Keratinocyte (primary cell): ENCODE data around the gene MCUB. TPM values are rescaled to one million over a fixed set of nuclear protein-coding genes. Genes with fewer than 3 reads are reported as not detected.
"Not testable (repeated sequence)": the region's sequence is repeated elsewhere in the genome, so short reads cannot be mapped to it uniquely, and the experiment has no call there.

Source experiments
- DNase-seq: peaks from one replicate; pipeline ENCODE4 v3.0.0-alpha.2; 2011; ENCODE audit warnings: low read depth, missing footprints, low spot score
- FAIRE-seq: peaks from 2 replicates; lab custom pipeline; 2011; peaks lifted over from hg19 to GRCh38; lab: Jason Lieb, UNC
- H2AFZ ChIP-seq: 2 replicates; pipeline ENCODE4 v1.6.0; 2012; ENCODE audit warnings: low read length, control low read depth, inconsistent platforms; ENCODE audit not compliant: control insufficient read depth
- H3K27ac ChIP-seq: 2 replicates; pipeline ENCODE4 v1.5.1; 2011; ENCODE audit warnings: low read length; ENCODE audit not compliant: control insufficient read depth, insufficient read depth
- H3K27me3 ChIP-seq: 3 replicates; pipeline ENCODE4 v1.6.0; 2011; ENCODE audit warnings: low read length; ENCODE audit not compliant: control insufficient read depth, insufficient read depth; ENCODE audit errors: extremely low read depth
- H3K36me3 ChIP-seq, 2 experiments: 2 replicates in 1 of 2; 3 replicates in 1 of 2; pipeline ENCODE4 v1.5.1; 2011; ENCODE audit warnings: low read length in 2 of 2, mild to moderate bottlenecking in 1 of 2; ENCODE audit not compliant: control insufficient read depth in 2 of 2, insufficient read depth in 2 of 2; ENCODE audit errors: extremely low read depth in 1 of 2
- H3K4me1 ChIP-seq: 3 replicates; pipeline ENCODE4 v1.5.1; 2011; ENCODE audit warnings: low read length; ENCODE audit not compliant: control insufficient read depth, insufficient read depth; ENCODE audit errors: extremely low read depth
- H3K4me2 ChIP-seq: 3 replicates; pipeline ENCODE4 v1.6.0; 2011; ENCODE audit warnings: low read depth, low read length; ENCODE audit not compliant: control insufficient read depth, insufficient read depth; ENCODE audit errors: extremely low read depth
- H3K4me3 ChIP-seq, 3 experiments: fragments of 200-600 bp in 1 of 3; sonication (generic) in 1 of 3; 2 replicates in 2 of 3; 3 replicates in 1 of 3; pipeline ENCODE4 v1.5.1; 2011 to 2016; ENCODE audit warnings: low read length in 3 of 3, mild to moderate bottlenecking in 3 of 3, control low read depth in 2 of 3, inconsistent platforms in 1 of 3, low read depth in 1 of 3, mixed read lengths in 1 of 3, mixed run types in 1 of 3, moderate library complexity in 1 of 3; ENCODE audit not compliant: control insufficient read depth in 2 of 3, insufficient read depth in 2 of 3; ENCODE audit errors: extremely low read depth in 1 of 3
- H3K79me2 ChIP-seq: 2 replicates; pipeline ENCODE4 v1.6.0; 2012; ENCODE audit warnings: low read length; ENCODE audit not compliant: control insufficient read depth, insufficient read depth
- H3K9ac ChIP-seq: 3 replicates; pipeline ENCODE4 v1.6.0; 2011; ENCODE audit warnings: low read length; ENCODE audit not compliant: control insufficient read depth, insufficient read depth; ENCODE audit errors: extremely low read depth
- H3K9me1 ChIP-seq: 3 replicates; pipeline ENCODE4 v1.6.0; 2011; ENCODE audit warnings: low read length; ENCODE audit not compliant: control insufficient read depth, insufficient read depth; ENCODE audit errors: extremely low read depth
- H3K9me3 ChIP-seq: 2 replicates; pipeline ENCODE4 v1.5.1; 2012; ENCODE audit warnings: low read depth, low read length; ENCODE audit not compliant: control insufficient read depth
- H4K20me1 ChIP-seq: 3 replicates; pipeline ENCODE4 v1.6.0; 2011; ENCODE audit warnings: low read length; ENCODE audit not compliant: control insufficient read depth, insufficient read depth; ENCODE audit errors: extremely low read depth
- CTCF ChIP-seq, 3 experiments: IDR thresholded peaks in 1 of 3; conservative IDR thresholded peaks in 1 of 3; optimal IDR thresholded peaks in 1 of 3; 2 replicates in 2 of 3; 3 replicates in 1 of 3; pipeline versions ENCODE3 to v1.5.1; 2011; ENCODE audit warnings: low read length in 3 of 3, mild to moderate bottlenecking in 3 of 3, moderate library complexity in 2 of 3, control low read depth in 1 of 3, inconsistent platforms in 1 of 3; ENCODE audit not compliant: insufficient read depth in 2 of 3; ENCODE audit errors: extremely low read depth in 1 of 3
- EZH2 ChIP-seq: IDR thresholded peaks from one replicate; pipeline ENCODE4 v1.6.1; 2012; ENCODE audit warnings: inconsistent platforms, mild to moderate bottlenecking, low read length, moderate library complexity
- dilution Hi-C: fragments of 300-500 bp; cut with MboI; formaldehyde crosslinking; loops from one replicate; pipeline ENCODE4 v1.7.0; 2020; ENCODE audit warnings: low sequenced_read_pairs; ENCODE audit not compliant: extremely low pct_ligation_motif_present
- polyA plus RNA-seq, 5 experiments: library from polyadenylated mRNA; depleted of rRNA in 3 of 5; stranded (reverse) in 3 of 5; stranded (forward) in 1 of 5; unstranded in 1 of 5; fragments of >200 nt; gene quantifications; 1 replicate in 1 of 5; 2 replicates in 3 of 5; 3 replicates in 1 of 5; pipeline versions ENCODE4 v1.2.1 to v1.2.3, GENCODE V29; 2011 to 2012; ENCODE audit warnings: missing spikeins in 2 of 5, low read depth in 1 of 5, low replicate concordance in 1 of 5

MCUB gene
- polyA plus RNA-seq, 1 donor (not counting 4 experiments of a cell fraction or from before 2014, with no cell fraction given): 20.3 TPM

DNA sequence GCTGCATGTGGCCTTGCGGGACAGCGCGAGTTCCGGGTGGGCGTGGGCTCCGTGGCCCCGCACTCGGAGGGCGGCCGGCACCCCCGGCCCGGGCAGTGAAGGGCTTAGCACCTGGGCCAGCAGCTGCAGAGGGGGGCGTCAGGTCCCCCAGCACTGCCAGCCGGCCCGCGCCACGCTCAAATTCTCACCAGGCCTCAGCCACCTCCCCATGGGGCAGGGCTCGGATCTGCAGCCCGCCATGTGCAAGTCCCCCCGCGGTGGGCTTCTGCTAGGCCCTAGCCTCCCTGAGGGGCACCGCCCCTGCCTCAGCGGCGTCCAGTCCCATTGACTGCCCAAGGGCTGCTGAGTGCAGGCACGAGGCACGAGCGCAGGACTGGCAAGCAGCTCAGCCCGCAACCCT lies 2.6 kb upstream of the MCUB start:
- H3K27me3 ChIP-seq: no peaks in the 10 kb centered on the region
- dilution Hi-C loops: no loop called here
- no peak overlapping the region for H3K27ac ChIP-seq
- no peaks in the 10 kb centered on the region for H3K36me3 ChIP-seq
- no peak overlapping the region for H2AFZ ChIP-seq
- H3K9me3 ChIP-seq: no peaks in the 10 kb centered on the region
- no peaks in the 10 kb centered on the region for H3K9me1 ChIP-seq
- TF ChIP-seq EZH2 (no peak), CTCF (optimal IDR thresholded peaks at IDR 0.05 in 1 of 3, IDR thresholded peaks at IDR 0.05 in 1 of 3, conservative IDR thresholded peaks at IDR 0.05 in 1 of 3; ENCODE audit: extremely low read depth in 1 of 3, insufficient read depth in 2 of 3, low read length in 3 of 3) (no peak)
- DNase-seq: no peak
- no peaks in the 10 kb centered on the region for H4K20me1 ChIP-seq
- peaks cover 13% of the 10 kb centered on the region for H3K4me1 ChIP-seq
- no peak overlapping the region for H3K4me3 ChIP-seq
- H3K9ac ChIP-seq: no peak overlapping the region
- no peak for FAIRE-seq
- H3K4me2 ChIP-seq: no peak overlapping the region
- H3K79me2 ChIP-seq: peaks cover 8% of the 10 kb centered on the region

GRCh38 chr4:109558095-109558494 lies 2.0 kb upstream of the MCUB start:
- peaks cover 10% of the 10 kb centered on the region for H3K79me2 ChIP-seq
- H3K4me1 ChIP-seq: peaks cover 18% of the 10 kb centered on the region
- H3K36me3 ChIP-seq, H3K4me3 ChIP-seq, FAIRE-seq, H3K27me3 ChIP-seq, H3K4me2 ChIP-seq, H3K27ac ChIP-seq, dilution Hi-C loops, H3K9me1 ChIP-seq, H4K20me1 ChIP-seq, H3K9ac ChIP-seq, H2AFZ ChIP-seq, H3K9me3 ChIP-seq, DNase-seq: not testable (repeated sequence)

DNA sequence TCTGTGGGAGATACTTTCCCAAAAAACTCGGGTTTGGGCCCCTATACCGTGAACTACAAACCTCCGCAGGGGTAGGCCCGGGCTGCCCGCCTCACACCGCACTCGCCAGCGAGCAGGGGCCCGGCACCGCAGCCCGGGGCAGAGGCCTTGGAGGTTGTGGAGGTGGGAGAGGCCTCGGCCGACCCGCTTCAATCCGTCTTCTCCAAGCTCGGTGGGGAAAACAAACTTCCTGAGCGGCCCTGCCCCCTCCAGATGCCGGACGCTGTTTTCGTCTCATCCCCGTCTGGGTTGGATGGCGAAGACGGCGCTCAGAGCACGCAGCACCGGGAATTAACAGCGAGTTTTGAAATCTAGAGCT lies 442 bp upstream of the MCUB start:
- H3K4me1 ChIP-seq: peaks cover 18% of the 10 kb centered on the region
- FAIRE-seq (no peak), DNase-seq (no peak)
- H3K27ac ChIP-seq: peak overlapping the region; percentile 73
- no peaks in the 10 kb centered on the region for H3K9me3 ChIP-seq
- H3K4me2 ChIP-seq: peak overlapping the region; percentile 97
- no peaks in the 10 kb centered on the region for H3K9me1 ChIP-seq
- peak overlapping the region; percentile 76 for H3K9ac ChIP-seq
- no peaks in the 10 kb centered on the region for H4K20me1 ChIP-seq
- dilution Hi-C loops: no loop called here
- H3K4me3 ChIP-seq: peak overlapping the region; percentile 71 to 87 (median 76)
- peaks cover 10% of the 10 kb centered on the region for H3K79me2 ChIP-seq
- no peaks in the 10 kb centered on the region for H3K27me3 ChIP-seq
- TF ChIP-seq CTCF (optimal IDR thresholded peaks at IDR 0.05 in 1 of 3, IDR thresholded peaks at IDR 0.05 in 1 of 3, conservative IDR thresholded peaks at IDR 0.05 in 1 of 3; ENCODE audit: extremely low read depth in 1 of 3, insufficient read depth in 2 of 3, low read length in 3 of 3) (no peak), EZH2 (no peak)
- H2AFZ ChIP-seq: peak overlapping the region; percentile 92
- H3K36me3 ChIP-seq: no peaks in the 10 kb centered on the region
